GM21825 (cell line): ENCODE data around the gene CYP46A1.

Experiments used
- ATAC-seq: cut with Tn5 transposase; IDR thresholded peaks from one replicate; pipeline ENCODE4 v1.9.1; 2021; ENCODE audit warnings: mild to moderate bottlenecking, moderate library complexity; ENCODE audit not compliant: unreplicated experiment

Gene CYP46A1

DNA sequence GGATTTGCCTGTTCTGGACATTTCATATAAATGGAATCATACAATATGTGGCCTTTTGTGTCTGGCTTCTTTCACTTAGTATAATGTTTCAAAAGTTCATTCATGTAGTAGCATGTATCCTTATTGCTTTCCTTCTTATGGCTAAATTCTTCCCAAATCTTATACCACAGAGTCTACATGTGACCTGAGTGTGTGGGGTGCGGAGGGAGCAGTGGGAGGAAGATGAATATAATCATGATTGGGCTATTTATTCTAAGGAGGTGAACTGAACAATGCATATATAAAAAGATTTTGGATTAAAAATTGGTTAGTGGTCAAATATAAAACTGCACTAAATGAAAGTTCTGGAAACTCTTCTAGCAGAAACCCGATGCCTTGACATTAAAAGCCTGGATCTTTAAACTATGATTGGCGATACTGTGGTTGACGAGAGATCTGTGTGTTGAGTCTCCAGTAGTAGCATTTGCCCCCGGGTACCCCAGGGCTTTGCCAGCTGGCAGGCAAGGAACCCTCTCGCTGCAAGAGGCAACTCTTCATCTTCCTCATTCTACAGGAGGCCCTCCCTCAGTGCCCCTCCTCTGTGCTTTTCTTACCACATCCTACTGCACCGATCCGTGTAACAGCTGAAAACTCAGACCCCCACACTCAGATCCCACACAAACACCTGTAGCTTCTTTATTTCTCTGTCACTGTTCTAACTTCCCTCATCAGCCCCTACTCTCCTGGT, 2.6 kb downstream of the CYP46A1 start:
- ATAC-seq = no peak

DNA sequence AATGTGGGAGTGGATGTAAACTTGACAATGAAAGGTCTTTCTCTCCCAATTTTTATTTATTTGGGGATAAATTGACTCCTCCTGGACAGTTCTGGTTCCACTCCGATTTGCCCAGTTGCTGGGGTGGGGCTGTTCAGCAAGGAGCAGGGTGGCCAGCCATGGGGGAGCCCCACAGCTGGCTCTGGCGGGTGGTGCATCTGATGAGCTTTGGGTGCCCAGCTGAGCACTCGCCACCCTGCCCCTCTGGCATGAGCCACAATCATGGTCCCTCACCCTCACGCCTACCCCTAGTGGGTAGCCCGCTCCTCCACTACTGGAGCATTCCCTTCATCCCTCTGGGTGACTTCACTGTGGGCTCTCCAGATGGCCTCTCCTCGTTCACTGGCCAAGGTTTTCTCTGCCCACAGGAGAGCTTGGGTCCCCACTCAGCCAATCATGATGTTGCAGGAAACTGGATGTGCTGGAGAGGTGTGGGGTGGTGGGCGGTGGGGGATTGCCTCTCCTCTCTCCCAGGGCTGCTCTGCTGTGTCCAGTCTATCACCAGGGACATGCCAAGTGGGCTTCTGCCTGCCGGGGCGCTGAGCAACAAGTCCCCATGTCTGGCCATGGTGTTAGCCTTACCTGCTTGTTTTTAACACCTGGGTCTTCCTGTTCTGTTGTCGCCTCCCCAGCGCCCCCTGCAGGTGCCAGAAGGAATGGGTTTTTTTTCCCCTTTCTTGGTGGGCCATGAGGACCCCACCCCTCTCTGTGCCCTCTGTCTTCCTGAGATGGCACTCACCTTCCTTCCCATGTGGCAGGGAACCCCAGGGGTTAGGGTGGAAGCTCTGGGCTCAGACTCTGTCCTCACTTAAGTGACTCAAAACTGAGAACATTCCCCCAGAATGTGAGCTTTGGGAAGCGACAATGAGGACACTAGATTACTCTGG, 3.4 kb downstream of the CYP46A1 start:
- no peak for ATAC-seq

DNA sequence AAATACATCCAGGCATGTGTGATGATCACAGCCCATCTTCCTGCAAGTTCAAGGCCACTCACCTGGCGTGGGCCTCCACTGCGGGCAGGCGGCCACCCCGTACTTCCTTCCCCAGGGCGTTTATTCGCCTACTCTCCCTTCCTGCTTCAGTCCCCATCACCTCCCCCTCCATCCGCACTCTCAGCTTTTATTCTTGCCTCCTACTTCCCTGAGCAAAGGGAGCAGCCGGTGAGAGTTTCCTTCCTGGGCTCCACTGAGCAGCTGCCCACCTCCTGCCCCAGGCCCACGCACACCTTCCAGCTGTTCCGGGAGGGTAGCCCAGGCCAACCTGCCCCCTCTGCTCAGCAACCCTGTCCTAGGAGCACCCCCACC, 4.1 kb downstream of the CYP46A1 start:
- ATAC-seq = no peak

DNA sequence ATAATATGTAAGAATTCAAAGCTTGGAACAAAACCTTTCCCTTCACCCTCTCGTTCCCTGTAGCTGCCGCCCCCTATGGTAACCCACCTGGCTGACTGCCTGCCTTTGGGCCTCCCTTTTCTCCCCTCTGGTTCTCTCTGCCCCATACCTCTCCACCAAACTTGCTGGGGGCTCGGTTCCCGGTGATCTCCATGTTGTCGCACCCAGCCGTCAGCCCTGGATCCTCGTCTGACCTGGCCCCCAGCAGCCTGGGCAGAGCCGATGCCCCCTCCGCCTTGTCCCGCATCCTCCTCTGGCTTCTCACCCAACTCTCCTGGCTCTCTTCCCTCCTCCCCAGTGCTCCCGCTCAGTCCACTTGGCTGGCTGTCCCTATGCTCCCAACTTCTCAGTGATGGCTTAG, 4.5 kb downstream of the CYP46A1 start:
- ATAC-seq = no peak

DNA sequence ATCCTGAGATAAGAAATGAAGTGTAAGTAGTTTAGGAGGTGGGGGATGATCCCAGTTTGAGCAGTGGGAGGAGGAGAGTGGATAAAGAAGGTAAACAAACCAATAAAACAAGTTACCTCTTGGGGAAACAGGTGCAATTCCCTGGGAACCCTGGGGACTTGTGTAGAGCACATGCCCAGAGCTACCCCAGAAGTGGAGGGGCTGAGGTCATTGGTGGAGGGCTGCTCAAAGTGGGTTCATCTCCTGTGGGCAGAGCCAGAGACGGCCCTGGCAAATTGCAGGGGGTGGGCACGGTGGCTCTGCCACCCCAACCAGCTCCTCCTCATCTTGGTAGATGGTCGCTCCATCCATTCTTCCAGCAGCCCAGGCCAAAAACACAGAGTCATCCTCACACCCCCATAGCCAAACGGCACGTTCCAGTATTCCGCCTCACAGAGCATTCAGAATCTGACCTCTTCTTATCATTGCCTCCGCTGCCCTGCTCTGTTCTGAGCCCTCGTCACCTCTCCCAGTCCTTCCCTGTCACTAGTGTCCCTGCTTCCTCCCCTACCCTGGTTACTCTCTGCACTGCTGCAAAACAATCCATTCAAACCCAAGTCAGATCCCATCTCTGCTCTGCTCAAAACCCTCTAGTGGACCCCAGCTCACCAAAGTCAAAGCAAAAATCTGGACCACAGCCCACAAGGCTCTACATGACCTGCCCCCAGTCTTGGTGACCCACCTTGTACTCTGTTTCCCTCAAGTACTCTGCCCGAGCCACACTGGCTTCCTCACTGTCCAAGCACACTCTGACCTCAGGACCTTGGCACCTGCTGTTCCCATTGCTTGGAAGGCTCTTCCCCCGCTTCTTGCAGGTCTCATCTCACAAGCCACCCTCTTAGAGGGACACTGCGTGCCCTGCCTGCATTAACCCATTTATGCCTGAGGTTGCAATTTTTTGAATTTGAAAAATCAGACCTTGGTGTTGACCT, 5.5 kb downstream of the CYP46A1 start:
- no peak for ATAC-seq

DNA sequence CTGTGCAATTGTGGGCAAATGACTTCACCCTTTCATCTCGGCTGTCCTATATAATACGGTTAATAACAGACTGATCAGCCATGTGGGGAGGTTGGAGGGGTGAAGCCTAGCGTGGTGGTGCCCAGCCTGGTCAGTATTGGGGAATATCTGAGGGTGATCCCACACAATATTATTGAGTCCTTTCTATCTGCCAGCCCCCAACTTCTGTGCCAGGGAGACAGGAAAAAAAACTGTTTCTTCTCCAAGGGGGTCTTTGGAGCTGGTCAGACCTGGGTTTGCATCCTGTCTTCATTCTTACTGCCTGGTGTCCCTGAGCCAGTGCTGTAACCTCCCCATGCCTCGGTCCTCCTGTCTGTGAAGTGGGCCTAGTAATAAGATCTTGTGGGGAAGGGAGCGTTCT, 6.5 kb downstream of the CYP46A1 start:
- ATAC-seq = no peak

DNA sequence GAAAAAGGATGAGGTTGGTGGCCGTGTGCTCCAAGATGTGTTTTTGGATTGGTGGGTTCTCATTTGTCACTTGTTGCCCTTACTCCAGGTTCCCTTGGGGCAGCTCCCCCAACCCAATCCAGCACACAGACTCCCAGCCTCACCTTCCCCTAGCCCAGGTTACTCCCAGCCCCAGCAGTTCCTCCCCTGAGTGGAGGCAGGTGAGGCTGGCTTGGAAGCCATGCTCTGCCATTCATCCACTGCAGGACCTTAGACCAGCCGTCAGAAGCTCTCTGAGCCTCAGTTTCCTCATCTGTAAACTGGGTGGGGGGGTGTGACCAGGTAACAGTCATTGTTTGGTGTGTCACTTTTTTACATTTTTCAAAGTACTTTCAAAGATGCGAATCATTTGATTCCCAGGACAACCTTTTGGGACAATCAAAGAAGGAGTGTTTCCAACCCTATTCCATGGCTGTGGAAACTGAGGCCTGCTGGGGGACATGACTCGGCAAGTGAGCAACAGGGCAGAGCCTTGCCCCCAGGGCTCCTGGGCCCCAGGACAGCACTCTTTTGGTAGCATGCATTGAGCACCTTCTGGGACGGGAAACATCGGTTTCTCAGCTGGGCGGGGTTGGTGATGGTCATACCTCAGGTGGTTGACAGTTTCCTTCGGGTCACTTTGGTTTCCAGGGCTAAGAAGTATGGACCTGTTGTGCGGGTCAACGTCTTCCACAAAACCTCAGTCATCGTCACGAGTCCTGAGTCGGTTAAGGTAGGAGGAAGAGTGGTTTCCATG, 7.2 kb downstream of the CYP46A1 start:
- no peak for ATAC-seq

DNA sequence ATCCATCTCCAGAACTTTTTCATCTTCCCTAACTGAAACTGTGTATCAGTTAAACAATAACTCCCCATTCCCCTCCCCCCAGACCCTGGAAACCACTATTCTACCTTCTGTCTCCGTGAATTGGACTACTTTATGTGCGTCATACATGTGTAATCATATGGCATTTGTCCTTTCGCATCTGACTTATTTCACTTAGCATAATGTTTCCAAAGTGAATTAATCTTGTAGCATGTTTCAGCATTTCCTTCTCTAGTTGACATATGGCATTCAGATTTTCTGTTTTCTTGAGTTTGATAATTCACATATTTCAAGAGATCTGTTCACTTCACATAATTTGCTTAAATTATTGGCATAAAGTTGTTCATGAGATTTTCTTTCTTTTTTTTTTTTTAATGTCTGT, 9.8 kb downstream of the CYP46A1 start:
- ATAC-seq = no peak

DNA sequence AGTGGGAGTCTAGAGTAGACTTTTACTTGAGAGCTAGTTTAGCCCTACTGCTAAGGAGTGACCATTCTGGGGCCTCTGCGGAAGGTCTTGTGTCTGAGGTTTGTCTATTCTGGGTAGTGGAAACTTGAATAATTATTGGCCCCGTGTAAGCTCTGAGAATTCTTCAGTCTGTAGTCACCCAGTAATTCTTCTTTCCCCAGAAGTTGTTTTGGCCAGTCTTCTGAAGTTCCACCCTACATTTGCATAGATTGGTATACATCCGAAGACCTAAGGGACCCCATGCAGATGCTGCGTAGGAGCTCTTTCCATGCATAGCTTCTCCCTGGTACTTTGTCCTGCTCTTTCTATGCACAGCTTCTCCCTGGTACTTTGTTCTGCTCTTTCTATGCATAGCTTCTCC, 12.8 kb downstream of the CYP46A1 start:
- ATAC-seq = no peak

DNA sequence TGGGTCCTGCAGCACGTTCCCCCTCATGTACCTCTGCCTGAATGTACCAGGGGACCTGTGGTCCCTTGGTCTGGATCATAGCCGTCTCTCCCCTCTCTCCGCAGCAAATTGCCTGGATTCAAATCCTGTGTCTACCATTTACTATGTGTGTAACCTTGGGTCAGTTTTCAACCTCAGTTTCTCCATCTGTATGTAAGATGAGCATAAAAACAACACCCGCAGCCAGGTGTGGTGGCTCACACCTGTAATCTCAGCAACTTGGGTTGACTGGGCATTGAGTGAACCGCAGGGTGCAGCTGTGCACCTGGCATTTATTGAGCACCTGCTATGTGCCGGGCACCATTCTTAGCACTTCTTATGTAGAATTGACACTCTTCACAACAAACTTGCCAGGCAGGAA, 14.1 kb downstream of the CYP46A1 start:
- ATAC-seq = no peak

DNA sequence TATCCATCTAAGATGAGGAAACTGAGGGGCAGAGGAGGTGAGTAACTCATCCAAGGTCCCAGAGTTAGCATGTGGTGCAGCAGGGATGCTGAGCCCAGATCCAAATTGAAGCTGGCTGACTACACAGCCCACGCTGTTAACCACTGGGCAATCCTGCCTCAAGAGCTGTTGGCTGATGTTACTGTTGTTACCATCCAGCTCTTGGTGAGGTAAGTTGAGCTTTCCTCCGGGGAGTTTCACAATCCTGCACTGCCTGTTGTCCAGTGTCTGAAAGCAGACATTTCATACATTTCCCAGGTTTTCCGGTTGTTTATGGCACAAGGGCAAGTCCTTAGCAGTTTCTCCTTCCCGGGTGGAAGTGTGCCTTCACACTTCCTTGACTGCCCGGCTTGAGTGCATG, 14.5 kb downstream of the CYP46A1 start:
- ATAC-seq = no peak

DNA sequence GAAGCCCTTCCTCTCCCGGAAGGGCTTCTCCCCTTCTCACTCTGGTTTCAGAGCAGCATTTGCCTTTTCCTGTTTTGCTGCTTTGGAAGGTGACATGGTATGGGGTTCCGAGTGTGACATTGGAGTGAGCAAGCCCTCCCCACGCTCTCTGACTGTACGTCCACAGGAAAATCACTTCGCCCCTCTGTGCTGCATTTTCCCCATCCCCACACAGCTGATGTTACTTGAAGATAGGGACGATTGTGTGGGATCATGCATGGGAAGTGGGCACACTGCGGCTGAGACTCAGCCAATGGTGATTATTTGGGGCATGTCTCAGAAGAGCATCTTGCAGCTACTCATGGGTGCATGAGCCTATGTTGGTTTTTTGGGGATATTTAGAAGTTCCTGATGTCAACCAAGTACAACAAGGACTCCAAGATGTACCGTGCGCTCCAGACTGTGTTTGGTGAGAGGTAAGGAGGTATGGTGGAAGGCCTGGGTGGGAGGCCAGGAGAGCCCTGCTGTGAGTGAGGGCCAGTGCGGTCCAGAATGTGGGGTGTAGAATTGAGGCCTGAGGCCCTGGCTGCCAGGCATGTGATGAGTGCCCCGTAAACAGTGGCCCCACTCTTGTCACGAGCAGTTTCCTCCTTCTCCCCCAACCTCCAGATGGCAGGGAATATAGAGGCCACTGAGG, 15.1 kb downstream of the CYP46A1 start:
- no peak for ATAC-seq

DNA sequence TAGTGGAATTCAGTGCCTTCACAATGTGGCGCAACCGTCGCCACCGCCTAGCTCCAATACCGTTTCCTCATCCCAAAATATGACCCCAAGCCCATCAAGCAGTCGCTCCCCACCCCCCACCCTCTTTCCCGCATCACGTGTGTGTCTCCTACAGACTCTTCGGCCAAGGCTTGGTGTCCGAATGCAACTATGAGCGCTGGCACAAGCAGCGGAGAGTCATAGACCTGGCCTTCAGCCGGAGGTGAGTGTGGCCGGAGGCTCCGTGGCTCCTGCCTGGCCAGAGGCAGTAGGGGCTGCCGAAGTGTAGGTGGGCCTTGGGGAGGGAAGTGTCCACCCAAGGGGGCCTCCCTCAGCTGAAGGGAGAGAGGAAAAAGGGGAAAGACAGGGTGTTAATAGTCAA, 15.8 kb downstream of the CYP46A1 start:
- no peak for ATAC-seq

DNA sequence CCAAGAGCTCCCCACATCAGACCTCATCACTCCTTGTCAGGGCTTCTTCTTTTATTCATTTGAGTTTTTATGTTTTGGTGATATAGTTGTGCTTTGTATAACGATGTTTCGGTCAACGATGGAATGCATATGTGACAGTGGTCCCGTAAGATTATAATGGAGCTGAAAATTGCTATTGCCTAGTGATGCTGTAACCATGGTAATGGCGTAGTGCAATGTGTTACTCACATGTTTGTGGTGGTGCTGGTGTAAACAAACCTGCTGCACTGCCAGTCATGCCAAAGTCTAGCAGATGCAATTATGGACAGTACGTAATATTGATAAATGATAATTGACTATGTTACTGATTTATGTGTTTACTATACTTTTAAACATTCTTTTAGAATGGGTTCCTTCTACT, 16.3 kb downstream of the CYP46A1 start:
- no peak for ATAC-seq

DNA sequence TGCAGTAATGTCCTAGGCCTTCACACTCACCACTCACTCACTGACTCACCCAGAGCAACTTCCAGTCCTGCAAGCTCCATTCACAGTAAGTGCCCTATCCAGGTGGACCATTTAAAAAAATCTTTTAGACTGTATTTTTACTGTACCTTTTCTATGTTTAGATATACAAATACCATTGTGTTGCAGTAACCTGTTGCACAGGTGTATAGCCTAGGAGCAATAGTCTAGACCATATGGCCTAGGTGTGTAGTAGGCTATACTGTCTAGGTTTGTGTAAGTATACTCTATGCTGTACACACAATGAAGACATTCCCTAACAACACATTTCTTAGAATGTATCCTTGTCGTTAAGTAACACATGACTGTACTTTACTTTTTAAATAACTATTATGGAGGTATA, 17.2 kb downstream of the CYP46A1 start:
- no peak for ATAC-seq

DNA sequence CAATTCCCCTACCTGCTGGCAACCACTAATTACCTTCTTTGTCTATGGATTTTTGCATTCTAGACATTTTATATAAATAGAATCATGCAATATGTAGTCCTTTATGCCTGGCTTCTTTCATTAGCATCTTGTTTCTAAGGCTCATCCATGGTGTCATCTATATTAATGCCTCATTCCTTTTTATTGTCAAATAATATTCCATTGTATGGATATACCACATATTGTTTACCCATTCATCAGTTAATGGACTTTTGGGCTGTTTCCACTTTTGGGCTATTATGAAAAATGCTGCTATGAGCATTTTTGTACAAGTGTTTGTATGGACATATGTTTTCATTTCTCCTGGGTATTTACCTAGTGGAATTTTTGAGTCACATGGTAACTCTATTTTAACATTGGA, 18.0 kb downstream of the CYP46A1 start:
- ATAC-seq = no peak

DNA sequence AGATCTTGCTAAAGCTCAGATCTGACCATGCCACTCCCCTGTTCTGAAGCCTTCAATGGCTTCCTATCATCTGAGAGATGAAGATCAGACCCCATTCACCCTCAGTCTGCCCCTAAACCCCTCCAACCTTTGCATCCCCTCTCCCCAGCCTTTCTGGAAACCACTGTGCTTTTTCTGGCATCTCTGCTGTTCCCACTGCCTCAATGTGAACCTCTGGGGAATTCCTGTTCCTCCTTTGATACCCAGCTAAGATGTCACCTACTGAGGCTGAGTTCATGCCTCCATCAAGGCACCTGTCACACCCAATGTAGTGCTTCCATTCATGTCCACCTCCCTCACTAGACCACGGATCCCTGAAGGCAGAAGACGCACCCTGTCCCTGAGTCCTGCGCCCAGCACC, 19.3 kb downstream of the CYP46A1 start:
- no peak for ATAC-seq

DNA sequence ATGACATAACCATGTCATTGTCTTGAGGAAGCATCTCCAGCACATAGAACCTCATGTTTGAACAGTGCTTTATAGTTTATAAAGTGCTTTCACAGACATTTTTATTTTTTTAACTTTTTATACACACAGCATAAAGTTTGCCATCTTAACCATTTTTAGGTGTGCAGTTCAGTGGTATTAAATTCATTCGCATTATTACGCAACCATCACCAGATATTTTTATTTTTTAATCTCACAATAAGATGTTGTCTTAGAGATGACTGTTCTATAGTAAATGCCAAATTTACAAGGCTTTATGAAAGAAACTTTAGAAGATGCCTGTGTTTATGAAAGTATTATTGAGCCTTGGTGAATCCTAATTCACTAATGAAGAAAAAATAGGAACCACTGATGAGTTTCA, 19.9 kb downstream of the CYP46A1 start:
- ATAC-seq = no peak

DNA sequence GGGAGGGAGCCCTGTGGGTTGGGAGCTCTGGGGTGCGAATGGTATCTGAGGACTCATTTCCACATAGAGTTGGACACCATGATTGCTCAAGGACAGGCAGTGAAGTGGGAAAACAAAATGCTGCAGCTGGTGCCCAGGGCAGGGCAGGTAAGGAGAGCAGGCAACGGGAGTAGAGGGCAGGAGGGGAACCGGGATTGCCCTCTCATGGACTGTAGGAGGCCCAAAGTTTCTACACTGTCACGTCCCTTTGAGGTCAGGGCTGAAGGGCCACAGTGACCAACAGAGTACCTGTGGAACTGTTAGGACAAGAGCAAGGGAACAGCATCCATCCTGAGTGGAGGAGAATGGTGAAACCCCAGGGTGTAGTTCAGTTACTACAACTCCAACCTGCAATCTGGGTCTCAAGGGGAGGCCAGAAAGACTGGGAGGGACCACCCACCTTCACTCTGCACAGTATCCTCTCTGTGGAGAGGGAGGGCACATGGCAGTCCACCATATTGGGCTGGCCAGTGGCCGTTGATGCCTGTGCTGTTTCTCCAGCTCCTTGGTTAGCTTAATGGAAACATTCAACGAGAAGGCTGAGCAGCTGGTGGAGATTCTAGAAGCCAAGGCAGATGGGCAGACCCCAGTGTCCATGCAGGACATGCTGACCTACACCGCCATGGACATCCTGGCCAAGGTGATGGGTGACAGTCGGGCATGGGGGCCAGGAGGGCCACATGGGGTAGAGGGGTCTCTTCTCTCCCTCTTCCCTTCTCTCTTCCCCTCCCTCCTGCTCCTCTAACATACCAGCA, 22.2 kb downstream of the CYP46A1 start:
- no peak for ATAC-seq
